ENCODE measurements around the gene TBC1D22B.
"Not testable (repeated sequence)": the region's sequence is repeated elsewhere in the genome, so short reads cannot be mapped to it uniquely, and the experiment has no call there.

The TBC1D22B gene

GRCh38 chr6:37269105-37269504 lies 11.5 kb downstream of the TBC1D22B start:
- DNase-seq = no peak

- DNase-seq = no peak
Measured at GRCh38 chr6:37272834-37273566, 15.4 kb downstream of the TBC1D22B start.

DNA sequence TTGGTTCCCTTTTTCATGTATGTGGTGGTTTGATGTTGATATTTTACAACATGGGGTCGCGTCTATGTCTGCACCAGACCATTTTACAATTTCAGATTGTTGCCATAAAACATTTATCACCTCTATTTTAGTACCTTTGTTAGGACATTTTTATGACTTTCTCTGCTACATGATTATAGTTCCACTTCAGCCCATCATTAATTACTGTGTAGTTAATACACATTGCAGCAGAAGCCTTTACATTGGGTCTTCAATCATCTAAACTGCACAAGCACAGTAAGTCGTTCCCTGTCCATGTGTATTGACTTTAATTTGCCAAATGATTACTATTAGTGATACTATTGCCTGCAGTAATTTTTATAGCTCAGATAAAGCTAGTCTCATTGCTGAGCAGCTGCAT lies 16.1 kb downstream of the TBC1D22B start:
- DNase-seq = no peak

- DNase-seq = no peak
Measured at GRCh38 chr6:37275350-37275749, 17.8 kb downstream of the TBC1D22B start.

DNA sequence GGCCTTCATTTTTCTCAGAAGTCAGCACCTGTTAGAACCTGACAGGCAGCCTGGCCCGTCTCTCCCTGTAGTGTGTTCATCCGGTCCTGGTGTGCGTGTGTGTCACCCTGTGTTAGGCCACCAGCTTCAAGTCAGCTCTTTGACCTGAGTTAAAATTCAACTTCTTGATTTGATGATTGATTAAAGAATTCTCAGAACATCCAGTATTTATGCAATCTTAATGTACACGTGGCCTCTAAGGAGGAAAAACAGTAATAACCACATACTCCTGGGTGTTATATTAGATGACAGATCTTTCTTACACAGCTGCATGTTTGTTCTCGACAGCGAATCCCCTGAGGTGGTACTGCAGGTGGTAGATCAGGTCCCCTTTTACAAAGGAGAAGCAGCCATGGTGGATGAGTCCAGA lies 19.4 kb downstream of the TBC1D22B start:
- DNase-seq = no peak

GRCh38 chr6:37279366-37280134 lies 22.0 kb downstream of the TBC1D22B start:
- no peak for DNase-seq

DNA sequence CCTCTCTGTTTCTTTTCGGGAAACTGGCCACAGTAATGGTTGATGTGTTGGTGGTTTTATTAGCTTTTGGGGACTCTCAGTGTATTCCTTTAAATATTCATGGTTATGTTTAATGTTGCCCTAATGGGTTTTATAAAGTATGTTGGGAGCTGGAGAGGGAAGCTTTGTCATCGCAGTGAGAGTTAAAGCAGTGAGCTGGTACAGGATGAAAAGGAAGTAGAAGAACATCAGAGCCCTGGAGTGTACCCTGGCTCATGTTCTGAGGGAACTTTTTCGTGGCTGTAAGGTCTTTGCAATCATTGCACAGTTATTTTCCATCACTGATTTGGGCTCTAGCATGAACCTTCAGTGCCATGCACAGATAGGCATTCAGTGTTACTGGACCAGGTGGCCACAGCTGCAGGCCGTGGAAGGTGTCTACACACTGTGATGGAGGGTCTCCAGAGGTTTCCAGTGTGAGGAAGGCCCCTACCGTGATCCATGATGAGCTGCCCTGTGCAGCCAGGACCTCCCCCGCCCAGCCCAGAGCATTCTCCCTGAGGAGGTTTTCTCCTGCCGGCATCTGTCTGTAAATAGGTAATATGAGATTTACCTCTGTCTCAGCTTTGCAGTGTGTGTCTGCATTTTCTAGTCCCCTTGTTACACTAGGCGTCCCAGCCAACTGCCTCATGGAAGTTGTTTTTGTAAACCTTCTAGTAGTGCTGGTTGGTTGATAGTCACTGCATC lies 22.8 kb downstream of the TBC1D22B start:
- DNase-seq = no peak

DNA sequence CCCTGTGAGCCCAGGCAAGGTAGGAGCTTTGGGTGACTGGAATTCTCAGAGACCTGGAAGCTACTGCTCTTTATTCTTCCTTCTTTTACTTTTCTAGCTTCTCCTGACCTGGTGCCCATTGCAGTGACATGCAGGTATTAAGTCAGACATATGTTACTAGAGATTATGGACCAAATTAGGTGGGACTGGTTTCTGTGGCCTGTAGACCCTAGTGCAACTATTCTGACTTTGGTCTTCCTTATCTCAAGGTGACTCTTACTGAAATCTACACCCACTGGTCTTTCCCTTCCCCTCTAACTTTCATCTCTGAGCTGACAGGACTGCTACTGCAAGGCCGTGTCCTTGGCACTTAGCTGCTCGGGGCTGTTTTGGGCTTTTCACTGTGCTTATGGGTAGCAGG lies 24.8 kb downstream of the TBC1D22B start:
- DNase-seq = no peak

DNA sequence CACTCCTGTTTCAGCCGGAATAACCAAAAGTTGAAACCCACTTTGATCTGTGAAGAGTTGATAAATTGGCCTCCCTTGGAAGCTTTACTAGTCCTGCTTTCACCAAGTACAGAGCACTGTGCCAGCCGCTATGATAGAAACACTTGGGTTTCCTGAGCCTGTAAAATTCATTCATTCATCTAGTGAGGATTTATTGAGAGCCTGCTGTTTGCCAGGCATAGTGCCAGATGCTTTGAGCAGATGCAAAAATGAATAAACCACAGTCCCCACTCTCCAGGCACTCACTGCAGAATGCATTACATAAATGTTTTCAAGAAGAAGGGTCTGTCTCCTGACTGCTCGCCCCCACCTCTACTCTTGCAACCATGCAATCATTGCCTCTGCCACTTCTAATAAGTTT lies 25.7 kb downstream of the TBC1D22B start:
- peak; percentile 57 for DNase-seq

- DNase-seq = no peak
Measured at GRCh38 chr6:37283671-37284151, 26.1 kb downstream of the TBC1D22B start.

GRCh38 chr6:37284781-37285180 lies 27.2 kb downstream of the TBC1D22B start:
- DNase-seq = no peak

GRCh38 chr6:37285861-37286311 lies 28.3 kb downstream of the TBC1D22B start:
- DNase-seq = no peak

DNA sequence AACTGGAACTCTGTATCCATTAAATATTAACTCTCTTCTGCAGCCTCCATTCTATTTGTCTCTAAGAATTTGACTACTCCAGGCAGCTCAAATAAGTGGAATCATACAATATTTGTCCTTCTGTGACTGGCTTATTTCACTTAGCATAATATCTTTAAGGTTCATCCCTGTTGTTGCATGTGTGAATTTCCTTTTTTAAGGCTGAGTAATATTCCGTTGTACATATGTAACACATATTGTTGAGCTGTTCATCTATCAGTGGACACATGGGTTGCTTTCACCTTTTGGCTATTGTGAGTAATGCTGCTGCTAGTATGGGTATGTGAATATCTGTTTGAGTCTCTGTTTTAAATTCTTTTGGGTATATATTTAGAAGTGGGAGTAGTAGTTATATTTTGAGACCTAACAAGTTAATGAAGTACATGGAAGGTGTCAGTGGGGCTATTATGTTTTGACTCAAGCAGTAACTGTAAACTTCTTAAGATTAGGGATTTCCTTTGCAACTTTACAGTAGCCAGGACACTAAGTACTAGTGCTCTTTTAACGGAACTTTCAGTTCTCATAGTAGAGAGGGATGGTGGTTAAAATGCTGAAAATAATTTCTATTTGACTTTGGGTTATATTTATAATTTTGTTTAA lies 30.1 kb downstream of the TBC1D22B start:
- no peak for DNase-seq

DNA sequence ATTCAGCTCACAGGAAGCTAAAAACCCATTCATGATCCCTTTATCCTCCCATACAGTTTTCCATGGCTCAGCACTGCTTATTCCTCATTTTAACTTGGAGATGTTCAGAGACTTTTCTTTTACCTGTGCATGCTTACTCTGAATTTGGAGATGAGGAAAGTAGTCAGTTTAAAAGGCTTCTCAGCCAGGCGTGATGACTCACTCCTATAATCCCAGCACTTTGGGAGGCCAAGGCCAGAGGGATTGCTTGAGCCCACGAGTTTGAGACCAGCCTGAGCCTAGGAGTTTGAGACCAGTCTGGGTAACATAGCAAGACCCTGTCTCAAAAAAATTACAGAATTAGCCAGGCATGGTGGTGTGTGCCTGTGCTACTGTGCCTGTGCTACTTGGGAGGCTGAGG lies 30.7 kb downstream of the TBC1D22B start:
- no peak for DNase-seq

DNA sequence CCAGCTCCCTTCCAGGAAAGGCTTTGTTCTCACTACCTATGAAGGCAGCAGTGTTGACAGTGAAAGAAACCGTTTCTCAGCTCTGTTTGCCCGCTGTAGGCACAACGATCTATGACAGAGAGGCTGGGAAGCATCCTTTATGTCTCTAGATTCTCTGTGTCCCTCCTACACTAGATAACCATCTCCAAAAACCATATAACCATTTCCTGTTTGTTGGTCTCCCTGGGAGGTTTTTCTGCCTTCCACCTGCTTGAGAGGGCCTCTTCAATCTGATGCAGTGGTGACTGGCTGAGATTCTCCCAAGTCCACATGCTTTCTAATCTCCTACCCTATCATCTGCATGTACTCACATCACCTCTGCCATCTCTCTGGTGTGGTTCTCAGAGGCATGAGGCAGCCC lies 32.4 kb downstream of the TBC1D22B start:
- DNase-seq = no peak

GRCh38 chr6:37293426-37293825 lies 35.9 kb downstream of the TBC1D22B start:
- no peak for DNase-seq

- DNase-seq = not testable (repeated sequence)
Measured at GRCh38 chr6:37297637-37298036, 40.1 kb downstream of the TBC1D22B start.

GRCh38 chr6:37298958-37299357 lies 41.4 kb downstream of the TBC1D22B start:
- no peak for DNase-seq

DNA sequence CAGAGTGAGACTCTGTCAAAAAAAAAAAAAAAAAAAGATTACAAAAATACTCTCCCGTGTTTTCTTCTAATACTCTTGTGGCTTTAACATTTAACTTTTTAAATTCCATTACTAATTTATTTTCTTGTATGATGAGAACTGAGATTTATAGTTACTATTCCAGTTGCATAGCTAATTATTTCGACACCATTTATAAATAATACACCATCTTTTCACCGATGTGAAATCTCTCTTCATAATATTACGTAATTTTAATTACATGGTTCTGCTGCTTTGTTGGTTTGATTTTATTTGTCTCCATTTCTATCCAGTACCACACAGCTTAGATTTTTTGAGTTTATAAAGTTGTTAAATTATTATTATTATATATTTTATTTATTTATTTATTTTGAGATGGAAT lies 42.4 kb downstream of the TBC1D22B start:
- DNase-seq = no peak

GRCh38 chr6:37302086-37302686 lies 44.6 kb downstream of the TBC1D22B start:
- no peak for DNase-seq

GRCh38 chr6:37303091-37303660 lies 45.6 kb downstream of the TBC1D22B start:
- no peak for DNase-seq

DNA sequence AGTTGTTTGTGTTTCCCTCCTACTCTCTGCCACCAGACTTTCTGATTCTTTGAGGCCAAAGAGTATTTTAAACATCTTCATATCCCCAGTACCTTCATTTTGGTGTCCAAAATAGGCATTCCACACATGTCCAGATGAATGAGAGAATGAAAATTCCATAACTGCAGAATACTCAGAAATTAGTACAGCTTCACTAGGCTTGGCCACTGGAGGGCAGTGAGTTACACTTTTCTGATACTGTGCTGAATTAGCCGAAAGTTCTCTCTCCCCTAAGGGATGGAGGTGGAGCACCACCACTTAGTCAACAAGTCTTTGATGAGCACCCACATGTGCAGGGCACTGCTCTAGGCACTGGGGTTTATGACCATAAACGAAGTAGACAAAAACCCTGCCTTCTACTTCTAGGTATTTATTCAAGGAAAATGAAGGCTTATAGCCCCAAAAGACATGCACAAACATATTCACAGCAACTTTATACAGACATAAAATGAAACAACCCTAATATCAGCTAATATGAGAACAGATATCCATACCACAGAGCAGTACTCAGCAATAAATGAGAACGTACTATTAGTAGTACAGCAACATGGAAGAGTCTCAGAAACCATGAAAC lies 46.4 kb downstream of the TBC1D22B start:
- no peak for DNase-seq

Data from DMS79 (cell line).